A549 (cell line): ENCODE results near the gene MARK1. TPM values are rescaled to one million over a fixed set of nuclear protein-coding genes. Genes with fewer than 3 reads are reported as not detected.

ENCODE experiments used
- ATAC-seq, 2 experiments: fragments of 200-7000 bp in 1 of 2; fragments of >200 bp in 1 of 2; cut with Nextera tagmentation in 1 of 2; cut with Tn5 transposase in 1 of 2; 3 replicates each; pipeline versions ENCODE4 v1.8.0 to v1.9.1; 2018 to 2020; ENCODE audit warnings: mild to moderate bottlenecking in 1 of 2, moderate library complexity in 1 of 2
- CTCF ChIA-PET: fragments of 300-600 bp; sonication (Branson Sonifier 250); formaldehyde crosslinking; extraction: SDS; loops from one replicate; lab custom pipeline; 2021; ENCODE audit warnings: antibody characterized with exemption, inconsistent platforms; lab: Yijun Ruan, JAX
- POLR2A ChIA-PET: fragments of 350-600 bp; formaldehyde crosslinking; extraction: SDS; loops from one replicate; lab custom pipeline; 2021; ENCODE audit warnings: antibody characterized with exemption, inconsistent platforms; lab: Yijun Ruan, JAX
- DNase-seq, 2 experiments: peaks; one replicate each; pipeline versions ENCODE4 v3.0.0 to v3.0.0-alpha.2; 2011 to 2016; ENCODE audit warnings: low read depth in 1 of 2, low spot score in 1 of 2
- FAIRE-seq: peaks from 2 replicates; lab custom pipeline; 2011; peaks lifted over from hg19 to GRCh38; lab: Jason Lieb, UNC
- H3K27ac ChIP-seq, 2 experiments: fragments of >200 bp; sonication (Bioruptor Twin); formaldehyde crosslinking; 3 replicates each; pipeline ENCODE4 v1.5.1; 2016 to 2017
- H3K4me1 ChIP-seq: fragments of >200 bp; sonication (Bioruptor Twin); formaldehyde crosslinking; 3 replicates; pipeline ENCODE4 v1.6.1; 2016
- H3K4me2 ChIP-seq: fragments of >200 bp; sonication (Bioruptor Twin); formaldehyde crosslinking; 3 replicates; pipeline ENCODE4 v1.6.1; 2016
- H3K4me3 ChIP-seq: fragments of >200 bp; sonication (Bioruptor Twin); formaldehyde crosslinking; 3 replicates; pipeline ENCODE4 v1.5.1; 2016
- H3K9me3 ChIP-seq: fragments of >200 bp; sonication (Bioruptor Twin); formaldehyde crosslinking; 3 replicates; pipeline ENCODE4 v1.6.1; 2016
- ATOH8 ChIP-seq: fragments of 250-450 bp; sonication (Bioruptor Pico); IDR thresholded peaks from 2 replicates; pipeline ENCODE4 v1.5.0; 2020; ENCODE audit warnings: low read depth, mild to moderate bottlenecking, moderate library complexity
- BCL3 ChIP-seq: fragments of >200 bp; sonication (Bioruptor Twin); formaldehyde crosslinking; IDR thresholded peaks from 3 replicates; pipeline ENCODE4 v1.6.1; 2016
- CBX2 ChIP-seq: fragments of 200-600 bp; sonication (generic); IDR thresholded peaks from 2 replicates; pipeline ENCODE4 v1.6.1; 2016; ENCODE audit warnings: low read depth, mild to moderate bottlenecking, borderline replicate concordance
- CBX8 ChIP-seq: fragments of 200-600 bp; sonication (generic); IDR thresholded peaks from 2 replicates; pipeline ENCODE4 v1.6.1; 2016
- CHD4 ChIP-seq: fragments of 200-600 bp; sonication (generic); IDR thresholded peaks from 2 replicates; pipeline ENCODE4 v1.6.1; 2016; ENCODE audit warnings: antibody characterized with exemption, mild to moderate bottlenecking, borderline replicate concordance
- CTCF ChIP-seq: fragments of >200 bp; sonication (Bioruptor Twin); formaldehyde crosslinking; IDR thresholded peaks from 3 replicates; pipeline ENCODE4 v1.5.1; 2016
- EP300 ChIP-seq, 2 experiments: fragments of >200 bp; sonication (Bioruptor Twin); formaldehyde crosslinking; IDR thresholded peaks; 2 replicates in 1 of 2; 3 replicates in 1 of 2; pipeline ENCODE4 v1.6.1; 2016 to 2017
- FOSB ChIP-seq: fragments of 250-450 bp; sonication (Bioruptor Pico); IDR thresholded peaks from 2 replicates; pipeline ENCODE4 v1.5.0; 2020; ENCODE audit warnings: mild to moderate bottlenecking, moderate library complexity
- FOXS1 ChIP-seq: fragments of 250-450 bp; sonication (Bioruptor Pico); IDR thresholded peaks from 2 replicates; pipeline ENCODE4 v1.5.0; 2020; ENCODE audit warnings: mild to moderate bottlenecking, moderate library complexity
- HMGXB4 ChIP-seq: fragments of 250-450 bp; sonication (Bioruptor Pico); IDR thresholded peaks from 2 replicates; pipeline ENCODE4 v1.5.0; 2021; ENCODE audit warnings: mild to moderate bottlenecking, moderate library complexity, borderline replicate concordance
- HOXB5 ChIP-seq: fragments of 250-450 bp; sonication (Bioruptor Pico); IDR thresholded peaks from 2 replicates; pipeline ENCODE4 v1.5.0; 2020; ENCODE audit warnings: mild to moderate bottlenecking, moderate library complexity
- JUNB ChIP-seq: fragments of >200 bp; sonication (Bioruptor Twin); formaldehyde crosslinking; IDR thresholded peaks from 2 replicates; pipeline ENCODE4 v1.6.1; 2016
- KDM1A ChIP-seq: fragments of 200-600 bp; sonication (generic); IDR thresholded peaks from 2 replicates; pipeline ENCODE4 v1.6.1; 2016; ENCODE audit warnings: low read depth, mild to moderate bottlenecking
- MYC ChIP-seq: IDR thresholded peaks from 2 replicates; pipeline ENCODE4 v1.6.1; 2012; ENCODE audit warnings: mild to moderate bottlenecking, inconsistent platforms, low read length, improper control_type of control experiment, borderline replicate concordance
- NFE2L2 ChIP-seq: fragments of 150-350 bp; conservative IDR thresholded peaks from 2 replicates; pipeline ENCODE4 v1.6.1; 2014; ENCODE audit warnings: low read length
- NPAS2 ChIP-seq: fragments of 250-450 bp; sonication (Bioruptor Pico); IDR thresholded peaks from 2 replicates; pipeline ENCODE4 v1.8.0; 2022; ENCODE audit warnings: mild to moderate bottlenecking, moderate library complexity, borderline replicate concordance
- PBX3 ChIP-seq: IDR thresholded peaks from 2 replicates; pipeline ENCODE4 v1.6.1; 2012
- REST ChIP-seq: fragments of 200-600 bp; sonication (generic); IDR thresholded peaks from 2 replicates; pipeline ENCODE4 v1.6.1; 2016; ENCODE audit warnings: antibody characterized with exemption, mild to moderate bottlenecking, moderate library complexity
- RNF2 ChIP-seq: fragments of 200-600 bp; sonication (generic); IDR thresholded peaks from 2 replicates; pipeline ENCODE4 v1.6.1; 2016; ENCODE audit warnings: low read depth, mild to moderate bottlenecking, antibody characterized with exemption, moderate library complexity, borderline replicate concordance
- SREBF2 ChIP-seq: fragments of 450-650 bp; IDR thresholded peaks from 2 replicates; pipeline ENCODE4 v1.6.1; 2014; ENCODE audit warnings: mild to moderate bottlenecking, moderate library complexity
- USF2 ChIP-seq: fragments of 450-650 bp; IDR thresholded peaks from 2 replicates; pipeline ENCODE4 v1.6.1; 2014; ENCODE audit warnings: antibody characterized with exemption
- ZSCAN20 ChIP-seq: fragments of 250-450 bp; sonication (Bioruptor Pico); IDR thresholded peaks from 2 replicates; pipeline ENCODE4 v1.8.0; 2022; ENCODE audit warnings: mild to moderate bottlenecking, moderate library complexity
- WGBS: methylation state at CpG from one replicate; pipeline ENCODE4 v1.1.6; 2017; ENCODE audit errors: missing lambda C conversion rate; 5-methylcytosine and 5-hydroxymethylcytosine counted together
- polyA plus RNA-seq, 4 experiments: library from polyadenylated mRNA; depleted of rRNA in 3 of 4; stranded (reverse); fragments of >200 nt; fragmentation: RNase III in 1 of 4; extraction: RNeasy Plus Mini Kit Qiagen cat#74134 plus additional on column Dnase treatment in 1 of 4; gene quantifications; 2 replicates in 3 of 4; 3 replicates in 1 of 4; pipeline ENCODE4 v1.2.3, GENCODE V29; 2011 to 2017

MARK1 gene
- polyA plus RNA-seq, 2 of the 4 experiments (the other 2 are of a cell fraction), result 0.03 to 0.05 TPM

- Histone ChIP-seq H3K4me2 (no peak overlapping the region), H3K4me1 (peaks cover 9% of the 10 kb centered on the region), H3K9me3 (no peaks in the 10 kb centered on the region), H3K4me3 (no peak overlapping the region), H3K27ac (no peak overlapping the region)
- 95% methylated on average over 16 of the region's 16 CpGs for WGBS
- FAIRE-seq (no peak), ATAC-seq (no peak), DNase-seq (no peak)
- POLR2A ChIA-PET, result no interaction called here
- CTCF ChIA-PET, result interaction anchor here (1.4 kb wide), 1 partner anchor 37 kb away, joined by 5 read pairs; no protein-coding TSS in a partner anchor
- no peak for TF ChIP-seq FOSB (CRISPR knock-in tag)
- TF ChIP-seq BCL3, result no peak
- TF ChIP-seq CBX2, result no peak
- TF ChIP-seq REST, result no peak
- TF ChIP-seq PBX3, result no peak
- no peak for TF ChIP-seq FOXS1 (CRISPR knock-in tag)
- TF ChIP-seq ATOH8 (CRISPR knock-in tag), result no peak
- no peak for TF ChIP-seq CHD4
- TF ChIP-seq NPAS2 (CRISPR knock-in tag), result no peak
- no peak for TF ChIP-seq USF2
- no peak for TF ChIP-seq ZSCAN20 (CRISPR knock-in tag)
Measured at GRCh38 chr1:220696226-220696862, 168.4 kb downstream of the MARK1 start.

GRCh38 chr1:220696863-220697231, 168.9 kb downstream of the MARK1 start:
- FAIRE-seq (no peak), ATAC-seq (no peak), DNase-seq (no peak)
- Histone ChIP-seq H3K4me3 (no peak overlapping the region), H3K4me1 (peaks cover 9% of the 10 kb centered on the region), H3K27ac (no peak overlapping the region), H3K4me2 (no peak overlapping the region), H3K9me3 (no peaks in the 10 kb centered on the region)
- CTCF ChIA-PET, result interaction anchor here (1.4 kb wide), 1 partner anchor 37 kb away, joined by 5 read pairs; no protein-coding TSS in a partner anchor
- WGBS, result 75% methylated on average over 9 of the region's 9 CpGs
- TF ChIP-seq JUNB (no peak), EP300 (IDR thresholded peaks at IDR 0.05) (no peak), HOXB5 (CRISPR knock-in tag) (no peak), CTCF (no peak), SREBF2 (no peak), MYC (no peak), RNF2 (no peak), CHD4 (no peak), CBX8 (no peak), KDM1A (no peak), NFE2L2 (no peak), HMGXB4 (CRISPR knock-in tag) (no peak)
- TF ChIP-seq, all 56 proteins: peak for 0
- POLR2A ChIA-PET, result no interaction called here
